Hepatocyte (in vitro differentiated cells): ENCODE results near the gene LBP. TPM values are rescaled to one million over a fixed set of nuclear protein-coding genes. Genes with fewer than 3 reads are reported as not detected.
"Not testable (repeated sequence)": the region's sequence is repeated elsewhere in the genome, so short reads cannot be mapped to it uniquely, and the experiment has no call there.

Experiments
- DNase-seq: peaks from one replicate; pipeline ENCODE4 v3.0.0-alpha.2; 2016; ENCODE audit warnings: low spot score
- H2AFZ ChIP-seq: fragments of 200-600 bp; sonication (generic); 2 replicates; pipeline ENCODE4 v1.6.0; 2016; ENCODE audit warnings: antibody characterized with exemption, mild to moderate bottlenecking
- H3K27ac ChIP-seq: fragments of 200-600 bp; sonication (generic); 2 replicates; pipeline ENCODE4 v1.5.1; 2016; ENCODE audit warnings: mild to moderate bottlenecking
- H3K27me3 ChIP-seq: fragments of 200-600 bp; sonication (generic); 2 replicates; pipeline ENCODE4 v1.6.1; 2016
- H3K36me3 ChIP-seq: fragments of 200-600 bp; sonication (generic); replicated peaks from 2 replicates; pipeline ENCODE4 v1.5.1; 2016; ENCODE audit warnings: low read depth; ENCODE audit not compliant: insufficient read depth
- H3K4me1 ChIP-seq: fragments of 200-600 bp; sonication (generic); 2 replicates; pipeline ENCODE4 v1.5.1; 2016; ENCODE audit warnings: mild to moderate bottlenecking, moderate library complexity; ENCODE audit not compliant: insufficient read depth
- H3K4me2 ChIP-seq: fragments of 200-600 bp; sonication (generic); 2 replicates; pipeline ENCODE4 v1.6.0; 2016
- H3K4me3 ChIP-seq: fragments of 200-600 bp; sonication (generic); 2 replicates; pipeline ENCODE4 v1.5.1; 2016; ENCODE audit warnings: mild to moderate bottlenecking
- H3K79me2 ChIP-seq: fragments of 200-600 bp; sonication (generic); 2 replicates; pipeline ENCODE4 v1.6.0; 2017; ENCODE audit warnings: mild to moderate bottlenecking
- H3K9me2 ChIP-seq: fragments of 200-600 bp; sonication (generic); replicated peaks from 2 replicates; pipeline ENCODE4 v1.6.0; 2017; ENCODE audit warnings: mild to moderate bottlenecking; ENCODE audit not compliant: insufficient read depth
- H3K9me3 ChIP-seq: fragments of 200-600 bp; sonication (generic); 2 replicates; pipeline ENCODE4 v1.5.1; 2016; ENCODE audit warnings: low read depth, mild to moderate bottlenecking
- H4K20me1 ChIP-seq: fragments of 200-600 bp; sonication (generic); 2 replicates; pipeline ENCODE4 v1.6.0; 2016; ENCODE audit warnings: mild to moderate bottlenecking; ENCODE audit not compliant: insufficient read depth, poor library complexity, severe bottlenecking
- CTCF ChIP-seq: fragments of 200-600 bp; sonication (generic); IDR thresholded peaks from 2 replicates; pipeline ENCODE4 v1.5.1; 2016; ENCODE audit warnings: antibody characterized with exemption, mild to moderate bottlenecking; ENCODE audit not compliant: poor library complexity
- EZH2 ChIP-seq: fragments of 200-600 bp; sonication (generic); IDR thresholded peaks from 2 replicates; pipeline ENCODE4 v1.6.1; 2016; ENCODE audit warnings: antibody characterized with exemption, mild to moderate bottlenecking, borderline replicate concordance
- EZH2phosphoT487 ChIP-seq: fragments of 200-600 bp; sonication (generic); IDR thresholded peaks from one replicate; pipeline ENCODE4 v1.6.1; 2018; ENCODE audit warnings: antibody characterized with exemption, mild to moderate bottlenecking, low read depth, moderate library complexity; ENCODE audit not compliant: unreplicated experiment, severe bottlenecking
- WGBS: methylation state at CpG from one replicate; pipeline ENCODE4 v1.1.6; 2016; ENCODE audit warnings: low lambda C conversion rate; ENCODE audit errors: missing lambda C conversion rate; 5-methylcytosine and 5-hydroxymethylcytosine counted together
- polyA plus RNA-seq: library from polyadenylated mRNA; unstranded; fragments of >200 nt; fragmentation: Nextera tagmentation; extraction: Ambion mirVana; gene quantifications from 2 replicates; pipeline ENCODE4 v1.2.1, GENCODE V29; 2016
- total RNA-seq: library from RNA; depleted of rRNA; stranded (reverse); fragments of >200 nt; gene quantifications from 2 replicates; pipeline ENCODE4 v1.2.3, GENCODE V29; 2014

Gene LBP
- total and polyA plus RNA-seq, 2 experiments from 2014 or later, result 57.2 to 71.5 TPM

- no peak overlapping the region for H3K4me2 ChIP-seq
- no peak overlapping the region for H3K27ac ChIP-seq
- H3K4me1 ChIP-seq, result no peaks in the 10 kb centered on the region
- no peaks in the 10 kb centered on the region for H4K20me1 ChIP-seq
- TF ChIP-seq EZH2 (no peak), EZH2phosphoT487 (no peak), CTCF (no peak)
- no peaks in the 10 kb centered on the region for H3K36me3 ChIP-seq
- DNase-seq, result no peak
- no peaks in the 10 kb centered on the region for H3K9me3 ChIP-seq
- no peaks in the 10 kb centered on the region for H3K79me2 ChIP-seq
- H3K9me2 ChIP-seq, result no peaks in the 10 kb centered on the region
- no peaks in the 10 kb centered on the region for H3K27me3 ChIP-seq
- H2AFZ ChIP-seq, result no peak overlapping the region
- no peak overlapping the region for H3K4me3 ChIP-seq
- WGBS, result 97% methylated on average over 5 of the region's 5 CpGs
Measured at GRCh38 chr20:38406476-38406875, 60.2 kb downstream of the LBP start.

- H3K27me3 ChIP-seq, result no peaks in the 10 kb centered on the region
- no peaks in the 10 kb centered on the region for H3K36me3 ChIP-seq
- TF ChIP-seq EZH2phosphoT487, result no peak
- no peak for TF ChIP-seq EZH2
- no peak for TF ChIP-seq CTCF
- peak overlapping the region; percentile 58 for H3K27ac ChIP-seq
- no peaks in the 10 kb centered on the region for H3K9me2 ChIP-seq
- WGBS, result no CpG with 5 or more reads among the region's 29 CpGs
- no peak overlapping the region for H2AFZ ChIP-seq
- H3K9me3 ChIP-seq, result no peaks in the 10 kb centered on the region
- no peaks in the 10 kb centered on the region for H3K4me1 ChIP-seq
- DNase-seq, result no peak
- H4K20me1 ChIP-seq, result no peaks in the 10 kb centered on the region
- no peak overlapping the region for H3K4me3 ChIP-seq
- H3K79me2 ChIP-seq, result no peaks in the 10 kb centered on the region
- no peak overlapping the region for H3K4me2 ChIP-seq
Measured at GRCh38 chr20:38407321-38407720, 61.0 kb downstream of the LBP start.

GRCh38 chr20:38407822-38408221 is 61.5 kb downstream of the LBP start:
- not testable (repeated sequence) for H3K4me3 ChIP-seq, H3K79me2 ChIP-seq, H2AFZ ChIP-seq, H3K4me1 ChIP-seq, H4K20me1 ChIP-seq, H3K4me2 ChIP-seq, H3K9me2 ChIP-seq, DNase-seq, H3K27me3 ChIP-seq, H3K9me3 ChIP-seq, H3K36me3 ChIP-seq
- H3K27ac ChIP-seq, result peak overlapping the region; percentile 58
- WGBS, result 90% methylated on average over 9 of the region's 9 CpGs

GRCh38 chr20:38412877-38413577 is 66.7 kb downstream of the LBP start:
- Histone ChIP-seq H2AFZ (no peak overlapping the region), H3K4me1 (no peaks in the 10 kb centered on the region), H3K9me3 (no peaks in the 10 kb centered on the region), H3K9me2 (no peaks in the 10 kb centered on the region), H3K79me2 (no peaks in the 10 kb centered on the region), H4K20me1 (no peaks in the 10 kb centered on the region), H3K4me3 (no peak overlapping the region), H3K36me3 (no peaks in the 10 kb centered on the region), H3K27me3 (no peaks in the 10 kb centered on the region), H3K4me2 (no peak overlapping the region), H3K27ac (no peak overlapping the region)
- DNase-seq, result no peak
- TF ChIP-seq EZH2phosphoT487 (no peak), CTCF (no peak), EZH2 (no peak)
- 93% methylated on average over 9 of the region's 9 CpGs for WGBS
